ENCODE results near the gene CKMT1B. TPM values are rescaled to one million over a fixed set of nuclear protein-coding genes. Genes with fewer than 3 reads are reported as not detected.
"Not testable (repeated sequence)": the region's sequence is repeated elsewhere in the genome, so short reads cannot be mapped to it uniquely, and the experiment has no call there.

CKMT1B gene
- total RNA-seq, 1 donor from 2014 or later: 19.0 TPM

DNA sequence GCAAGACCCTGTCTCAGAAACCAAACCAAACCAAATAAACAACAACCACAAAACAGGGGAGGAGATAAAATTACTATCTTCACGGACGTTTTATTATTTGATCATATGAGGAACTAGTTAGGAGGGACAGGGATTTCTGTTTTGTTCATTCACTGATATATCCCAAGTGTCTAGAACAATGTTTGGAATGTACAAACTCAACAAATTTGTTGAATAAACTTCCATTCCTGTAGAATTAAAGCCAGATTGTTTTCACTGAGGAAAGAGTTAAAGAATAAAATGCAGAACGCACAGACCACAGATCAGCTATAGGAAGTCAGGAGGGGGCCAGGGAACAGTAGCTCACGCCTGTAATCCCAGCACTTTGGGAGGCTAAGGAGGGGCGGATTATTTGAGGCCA lies 31.3 kb downstream of the CKMT1B start:
- Histone ChIP-seq H3K36me3 (ENCODE audit: control insufficient read depth, insufficient read depth, low read length) (no peaks in the 10 kb centered on the region), H3K4me3 (ENCODE audit: low read depth, low read length) (no peak overlapping the region), H3K27me3 (ENCODE audit: control insufficient read depth, insufficient read depth, low read length) (peaks cover under 1% of the 10 kb centered on the region)
- FAIRE-seq (no peak), DNase-seq (ENCODE audit: low read depth) (no peak)
- TF ChIP-seq, protein P1, sequence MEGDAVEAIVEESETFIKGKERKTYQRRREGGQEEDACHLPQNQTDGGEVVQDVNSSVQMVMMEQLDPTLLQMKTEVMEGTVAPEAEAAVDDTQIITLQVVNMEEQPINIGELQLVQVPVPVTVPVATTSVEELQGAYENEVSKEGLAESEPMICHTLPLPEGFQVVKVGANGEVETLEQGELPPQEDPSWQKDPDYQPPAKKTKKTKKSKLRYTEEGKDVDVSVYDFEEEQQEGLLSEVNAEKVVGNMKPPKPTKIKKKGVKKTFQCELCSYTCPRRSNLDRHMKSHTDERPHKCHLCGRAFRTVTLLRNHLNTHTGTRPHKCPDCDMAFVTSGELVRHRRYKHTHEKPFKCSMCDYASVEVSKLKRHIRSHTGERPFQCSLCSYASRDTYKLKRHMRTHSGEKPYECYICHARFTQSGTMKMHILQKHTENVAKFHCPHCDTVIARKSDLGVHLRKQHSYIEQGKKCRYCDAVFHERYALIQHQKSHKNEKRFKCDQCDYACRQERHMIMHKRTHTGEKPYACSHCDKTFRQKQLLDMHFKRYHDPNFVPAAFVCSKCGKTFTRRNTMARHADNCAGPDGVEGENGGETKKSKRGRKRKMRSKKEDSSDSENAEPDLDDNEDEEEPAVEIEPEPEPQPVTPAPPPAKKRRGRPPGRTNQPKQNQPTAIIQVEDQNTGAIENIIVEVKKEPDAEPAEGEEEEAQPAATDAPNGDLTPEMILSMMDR (IDR thresholded peaks at IDR 0.05; ENCODE audit: insufficient read depth, low read length, severe bottlenecking): no peak

DNA sequence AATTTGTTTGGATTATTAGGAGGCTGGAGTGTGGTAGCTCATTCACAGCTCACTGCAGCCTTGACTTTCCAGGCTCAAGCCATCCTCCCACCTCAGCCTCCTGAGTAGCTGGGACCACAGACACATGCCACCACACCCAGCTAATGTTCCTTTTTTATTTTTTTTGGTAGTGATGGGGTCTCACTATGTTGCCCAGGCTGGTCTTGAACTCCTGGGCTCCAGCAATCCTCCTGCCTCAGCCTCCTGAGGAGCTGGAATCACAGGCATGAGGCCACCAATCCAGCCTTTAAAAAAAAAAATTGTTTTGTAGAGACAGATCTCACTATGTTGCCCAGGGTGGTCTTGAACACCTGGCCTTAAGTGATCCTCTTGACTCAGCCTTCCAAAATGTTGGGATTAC lies 33.1 kb downstream of the CKMT1B start:
- not testable (repeated sequence) for H3K27me3 ChIP-seq (ENCODE audit: control insufficient read depth, insufficient read depth, low read length); DNase-seq (ENCODE audit: low read depth); H3K4me3 ChIP-seq (ENCODE audit: low read depth, low read length); FAIRE-seq; H3K36me3 ChIP-seq (ENCODE audit: control insufficient read depth, insufficient read depth, low read length)

DNA sequence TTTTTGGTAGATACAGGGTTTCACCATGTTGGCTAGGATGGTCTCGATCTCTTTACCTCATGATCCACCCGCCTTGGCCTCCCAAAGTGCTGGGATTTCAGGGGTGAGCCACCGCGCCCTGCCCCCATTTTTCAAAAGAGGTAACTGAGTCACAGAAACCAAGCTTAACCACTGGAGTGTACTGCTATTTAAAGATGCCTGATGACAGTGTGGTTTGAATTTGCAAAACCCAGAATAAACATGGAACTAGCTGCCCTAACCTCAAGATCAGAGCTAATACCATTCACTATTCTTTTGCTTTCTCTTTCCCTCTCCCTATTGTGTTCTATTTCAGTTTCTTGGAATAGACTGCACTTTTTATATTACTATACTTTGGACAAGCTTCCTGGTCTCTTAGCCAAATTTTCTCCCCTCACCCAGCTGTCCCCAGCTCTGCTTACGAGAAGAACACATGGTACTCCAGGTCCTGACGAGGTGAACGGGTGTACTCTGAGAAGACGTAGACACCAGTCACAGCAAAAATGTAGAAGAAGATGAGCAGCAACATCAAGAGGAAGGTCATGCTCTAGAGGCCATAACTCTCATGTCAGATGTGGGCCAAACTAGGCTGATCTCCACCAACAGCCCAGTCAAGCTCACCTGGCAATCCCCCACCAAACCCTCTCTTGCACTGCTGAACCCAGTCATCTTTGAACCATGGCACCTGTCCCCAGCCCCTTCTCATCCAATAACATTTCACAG lies 44.8 kb downstream of the CKMT1B start:
- FAIRE-seq; H3K27me3 ChIP-seq (ENCODE audit: control insufficient read depth, insufficient read depth, low read length); DNase-seq (ENCODE audit: low read depth); H3K4me3 ChIP-seq (ENCODE audit: low read depth, low read length); H3K36me3 ChIP-seq (ENCODE audit: control insufficient read depth, insufficient read depth, low read length): not testable (repeated sequence)

Other genes with a start within 250 kb of the CKMT1B start
- gene ZSCAN29, start 223.0 kb upstream of the CKMT1B start, total RNA-seq: 32.9 and 36.6 TPM in 2 replicates
- gene TUBGCP4, start 222.9 kb upstream of the CKMT1B start, total RNA-seq: 13.7 and 17.4 TPM in 2 replicates
- gene TP53BP1, start 100.9 kb upstream of the CKMT1B start, total RNA-seq: 28.7 and 29.3 TPM in 2 replicates
- gene MAP1A, start 76.4 kb upstream of the CKMT1B start, total RNA-seq: 0.13 and 0.26 TPM in 2 replicates
- 46.1 and 85.3 TPM in 2 replicates for gene PPIP5K1, start 3.8 kb upstream of the CKMT1B start, total RNA-seq
- 0.38 and 0.53 TPM in 2 replicates for gene STRC, start 24.8 kb downstream of the CKMT1B start, total RNA-seq
- gene CATSPER2, start 54.8 kb downstream of the CKMT1B start, total RNA-seq: 4.7 TPM in 2 replicates
- 15.3 and 38.8 TPM in 2 replicates for gene CKMT1A, start 99.8 kb downstream of the CKMT1B start, total RNA-seq
- 115 and 130 TPM in 2 replicates for gene PDIA3, start 152.4 kb downstream of the CKMT1B start, total RNA-seq
- gene ELL3, start 182.9 kb downstream of the CKMT1B start, total RNA-seq: 20.2 and 23.2 TPM in 2 replicates
- 286 and 340 TPM in 2 replicates for gene SERF2, start 198.3 kb downstream of the CKMT1B start, total RNA-seq
- 0.13 TPM in 1 of 2 replicates, not detected in the other for gene SERINC4, start 206.2 kb downstream of the CKMT1B start, total RNA-seq
- 6.8 and 9.0 TPM in 2 replicates for gene HYPK, start 206.6 kb downstream of the CKMT1B start, total RNA-seq
- 20.8 and 30.3 TPM in 2 replicates for gene MFAP1, start 230.7 kb downstream of the CKMT1B start, total RNA-seq
- gene WDR76, start 233.0 kb downstream of the CKMT1B start, total RNA-seq: 1.2 and 2.1 TPM in 2 replicates